SU-DHL-6 (cell line): ENCODE data around the gene CDK4.

Experiments used
- H2AFZ ChIP-seq: fragments of 200-600 bp; sonication (generic); 2 replicates; pipeline ENCODE4 v1.6.1; 2014; ENCODE audit warnings: low read depth, mild to moderate bottlenecking, moderate library complexity, mixed read lengths, antibody characterized with exemption, low read length; ENCODE audit not compliant: severe bottlenecking
- H3F3A ChIP-seq: fragments of 200-600 bp; shearing (Covaris generic); 2 replicates; pipeline ENCODE4 v1.6.0; 2016; ENCODE audit warnings: antibody characterized with exemption, mild to moderate bottlenecking; ENCODE audit not compliant: insufficient read depth
- H3K27ac ChIP-seq: fragments of 200-600 bp; sonication (generic); 2 replicates; pipeline ENCODE4 v1.5.1; 2016; ENCODE audit warnings: low read depth, mild to moderate bottlenecking, low read length, moderate library complexity, mixed read lengths
- H3K27me3 ChIP-seq: fragments of 200-600 bp; sonication (generic), shearing (Covaris generic); 2 replicates; pipeline ENCODE4 v1.6.0; 2014; ENCODE audit warnings: mild to moderate bottlenecking, low read length
- H3K36me3 ChIP-seq: fragments of 200-600 bp; sonication (generic); 2 replicates; pipeline ENCODE4 v1.6.1; 2014; ENCODE audit warnings: mild to moderate bottlenecking, low read length, mixed read lengths
- H3K4me2 ChIP-seq: fragments of 300-600, 200-600 bp; shearing (Covaris generic), sonication (generic); 2 replicates; pipeline ENCODE4 v1.6.0; 2014; ENCODE audit warnings: low read length, low read depth, mild to moderate bottlenecking; ENCODE audit not compliant: poor library complexity, severe bottlenecking
- H3K4me3 ChIP-seq: fragments of 200-600 bp; sonication (generic); 2 replicates; pipeline ENCODE4 v1.5.1; 2014; ENCODE audit warnings: antibody characterized with exemption, low read length, mild to moderate bottlenecking, mixed read lengths; ENCODE audit not compliant: insufficient read depth, poor library complexity, severe bottlenecking
- H3K79me2 ChIP-seq: fragments of 200-600 bp; sonication (generic); 2 replicates; pipeline ENCODE4 v1.6.1; 2014; ENCODE audit warnings: mild to moderate bottlenecking, low read length, moderate library complexity; ENCODE audit not compliant: insufficient read depth
- H3K9ac ChIP-seq: fragments of 200-600 bp; sonication (generic); 2 replicates; pipeline ENCODE4 v1.7.0; 2014; ENCODE audit warnings: mild to moderate bottlenecking, low read length
- H3K9me2 ChIP-seq: fragments of 200-600 bp; sonication (generic); replicated peaks from 2 replicates; pipeline ENCODE4 v1.6.1; 2014; ENCODE audit warnings: low read length; ENCODE audit not compliant: insufficient read depth
- H3K9me3 ChIP-seq: fragments of 200-600 bp; sonication (generic); 2 replicates; pipeline ENCODE4 v1.6.1; 2014; ENCODE audit warnings: low read length, mixed read lengths; ENCODE audit not compliant: insufficient read depth
- H4K20me1 ChIP-seq: fragments of 200-600 bp; sonication (generic); 2 replicates; pipeline ENCODE4 v1.6.1; 2014; ENCODE audit warnings: low read depth, mild to moderate bottlenecking, antibody characterized with exemption, low read length, moderate library complexity, mixed read lengths
- EZH2phosphoT487 ChIP-seq: fragments of 200-600 bp; sonication (generic), shearing (Covaris generic); conservative IDR thresholded peaks from 2 replicates; pipeline ENCODE4 v1.6.1; 2018; ENCODE audit warnings: mild to moderate bottlenecking, antibody characterized with exemption, low read length, moderate library complexity, mixed read lengths
- TF ChIP-seq, protein P1 (sequence below): fragments of 200-600 bp; sonication (generic); IDR thresholded peaks from one replicate; pipeline ENCODE4 v1.5.1; 2017; ENCODE audit warnings: antibody characterized with exemption, mild to moderate bottlenecking, low read length, moderate library complexity; ENCODE audit not compliant: insufficient read depth, poor library complexity, severe bottlenecking

Gene CDK4

DNA sequence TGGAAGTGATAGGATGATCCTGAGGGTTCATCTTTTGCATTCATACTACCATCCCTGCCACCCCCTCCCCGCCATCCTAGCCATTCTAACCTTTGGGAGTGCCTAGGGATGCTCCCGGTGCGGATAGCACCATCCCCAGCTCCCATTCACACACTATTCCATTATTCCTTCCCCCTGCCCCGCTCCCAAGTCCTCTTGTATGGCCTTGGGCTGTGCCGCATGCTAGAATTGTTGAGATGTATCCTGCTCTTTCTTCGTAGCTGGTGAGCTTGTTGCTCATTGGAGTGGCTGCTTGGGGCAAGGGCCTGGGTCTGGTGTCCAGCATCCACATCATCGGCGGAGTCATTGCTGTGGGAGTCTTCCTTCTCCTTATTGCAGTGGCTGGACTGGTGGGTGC, 6.6 kb downstream of the CDK4 start:
- TF ChIP-seq EZH2phosphoT487: no peak
- TF ChIP-seq, protein P1, sequence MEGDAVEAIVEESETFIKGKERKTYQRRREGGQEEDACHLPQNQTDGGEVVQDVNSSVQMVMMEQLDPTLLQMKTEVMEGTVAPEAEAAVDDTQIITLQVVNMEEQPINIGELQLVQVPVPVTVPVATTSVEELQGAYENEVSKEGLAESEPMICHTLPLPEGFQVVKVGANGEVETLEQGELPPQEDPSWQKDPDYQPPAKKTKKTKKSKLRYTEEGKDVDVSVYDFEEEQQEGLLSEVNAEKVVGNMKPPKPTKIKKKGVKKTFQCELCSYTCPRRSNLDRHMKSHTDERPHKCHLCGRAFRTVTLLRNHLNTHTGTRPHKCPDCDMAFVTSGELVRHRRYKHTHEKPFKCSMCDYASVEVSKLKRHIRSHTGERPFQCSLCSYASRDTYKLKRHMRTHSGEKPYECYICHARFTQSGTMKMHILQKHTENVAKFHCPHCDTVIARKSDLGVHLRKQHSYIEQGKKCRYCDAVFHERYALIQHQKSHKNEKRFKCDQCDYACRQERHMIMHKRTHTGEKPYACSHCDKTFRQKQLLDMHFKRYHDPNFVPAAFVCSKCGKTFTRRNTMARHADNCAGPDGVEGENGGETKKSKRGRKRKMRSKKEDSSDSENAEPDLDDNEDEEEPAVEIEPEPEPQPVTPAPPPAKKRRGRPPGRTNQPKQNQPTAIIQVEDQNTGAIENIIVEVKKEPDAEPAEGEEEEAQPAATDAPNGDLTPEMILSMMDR: no peak
- H4K20me1 ChIP-seq: no peaks in the 10 kb centered on the region
- H3K36me3 ChIP-seq: peaks cover 10% of the 10 kb centered on the region; the same call in 1 of the 2 replicates
- no peaks in the 10 kb centered on the region for H3K9me3 ChIP-seq
- H3K27ac ChIP-seq: peak overlapping the region; percentile 76
- H3K4me3 ChIP-seq: peak overlapping the region; percentile 68
- H3K4me2 ChIP-seq: peak overlapping the region; percentile 87
- peaks cover 12% of the 10 kb centered on the region for H3K79me2 ChIP-seq
- peaks cover 32% of the 10 kb centered on the region for H3F3A ChIP-seq
- H3K9me2 ChIP-seq: no peaks in the 10 kb centered on the region
- no peaks in the 10 kb centered on the region for H3K27me3 ChIP-seq
- H2AFZ ChIP-seq: no peak overlapping the region
- peak overlapping the region; percentile 74 for H3K9ac ChIP-seq

DNA sequence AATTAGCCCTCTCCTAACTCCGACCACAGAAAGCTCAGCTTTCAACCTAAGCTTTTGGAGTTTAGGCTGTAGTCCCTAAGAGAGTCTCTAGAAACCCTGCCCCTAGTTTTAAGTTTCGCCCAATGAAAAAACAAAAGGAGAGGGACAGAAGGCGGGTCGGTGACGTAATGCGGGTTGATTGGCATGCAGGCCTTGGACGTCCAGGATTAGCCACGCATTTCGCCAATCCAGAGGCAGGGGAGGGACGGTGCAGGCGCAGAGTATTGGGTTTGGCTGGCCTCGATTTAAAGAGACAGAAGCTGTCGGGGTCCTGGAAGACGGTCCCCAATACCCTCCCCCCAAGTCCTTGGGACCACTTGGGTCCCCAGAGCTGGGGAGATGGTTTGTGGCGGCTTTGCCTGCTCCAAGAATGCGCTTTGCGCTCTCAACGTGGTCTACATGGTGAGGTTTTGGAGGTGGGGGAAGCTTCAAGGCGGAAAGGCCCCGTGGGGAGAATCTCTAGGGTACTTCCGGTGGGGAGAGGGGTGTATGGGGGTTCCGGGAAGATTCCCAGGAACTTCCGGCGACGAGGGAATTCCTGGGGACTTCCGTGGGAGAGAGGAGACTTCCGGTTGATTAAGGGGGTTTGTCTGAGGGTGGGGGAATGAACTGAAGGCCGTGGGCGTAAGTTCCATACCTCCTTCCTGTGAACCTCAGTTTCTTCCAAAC, 7.2 kb downstream of the CDK4 start, which contains the start of gene TSPAN31:
TSPAN31 (plus strand) TSS at position 263 of the 708 bp plus-strand sequence; CDS start at position 379, 116 bp downstream.
- H2AFZ ChIP-seq: peak within 1 kb of the TSS; percentile 60

DNA sequence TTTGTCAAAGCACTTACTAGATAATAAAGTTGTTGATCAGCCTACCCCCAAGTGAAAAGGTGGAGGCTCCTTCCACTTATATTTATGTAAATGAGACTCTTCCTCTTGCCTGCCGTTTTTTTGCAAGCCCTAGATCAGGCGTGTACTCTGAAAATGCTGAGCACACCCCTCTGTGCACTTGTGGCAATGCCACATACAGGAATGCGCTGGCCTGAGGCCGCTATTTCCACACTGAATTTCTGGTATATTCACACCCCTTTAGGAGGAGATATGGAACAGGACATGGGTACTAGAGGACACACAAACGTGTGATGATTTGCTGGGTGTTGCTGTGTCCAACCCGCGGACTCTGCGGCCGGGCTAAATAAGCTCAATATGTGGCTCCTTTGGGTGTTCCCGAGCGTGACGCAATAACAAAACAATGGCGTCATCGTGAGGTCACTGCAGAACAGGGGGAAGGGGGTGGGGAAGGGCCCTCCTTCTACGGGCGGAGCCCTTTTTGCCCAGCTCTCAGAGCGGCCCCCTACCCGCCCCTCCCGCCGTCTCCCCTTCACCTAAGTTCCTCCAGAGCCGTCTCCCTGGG, 7.8 kb downstream of the CDK4 start:
- H3K4me3 ChIP-seq: peak overlapping the region; percentile 68
- peak overlapping the region; percentile 60 for H2AFZ ChIP-seq
- H3K36me3 ChIP-seq: peaks cover 10% of the 10 kb centered on the region; the same call in 1 of the 2 replicates

More for the DNA sequence above, 7.2 kb downstream of the CDK4 start, which contains the start of gene TSPAN31:
- H3K79me2 ChIP-seq: peaks cover 11% of the 10 kb centered on the region
- peaks cover 32% of the 10 kb centered on the region for H3F3A ChIP-seq
- no peaks in the 10 kb centered on the region for H3K9me3 ChIP-seq
- peak within 1 kb of the TSS; percentile 76 for H3K27ac ChIP-seq
- H3K4me3 ChIP-seq: peak within 1 kb of the TSS; percentile 68
- H3K27me3 ChIP-seq: no peaks in the 10 kb centered on the region
- H3K4me2 ChIP-seq: peak within 1 kb of the TSS; percentile 87
- H4K20me1 ChIP-seq: no peaks in the 10 kb centered on the region
- TF ChIP-seq, protein P1: no peak
- no peak for TF ChIP-seq EZH2phosphoT487
- H3K9ac ChIP-seq: peak within 1 kb of the TSS; percentile 74
- H3K9me2 ChIP-seq: no peaks in the 10 kb centered on the region
- peaks cover 10% of the 10 kb centered on the region; the same call in 1 of the 2 replicates for H3K36me3 ChIP-seq

More for the DNA sequence above, 7.8 kb downstream of the CDK4 start:
- TF ChIP-seq, protein P1: no peak
- TF ChIP-seq EZH2phosphoT487: no peak
- Histone ChIP-seq H3K79me2 (peaks cover 11% of the 10 kb centered on the region), H3K9me3 (no peaks in the 10 kb centered on the region), H3K9me2 (no peaks in the 10 kb centered on the region), H3K9ac (peak overlapping the region; percentile 74), H3F3A (peaks cover 32% of the 10 kb centered on the region), H3K27ac (peak overlapping the region; percentile 23; the same call in 1 of the 2 replicates), H3K27me3 (no peaks in the 10 kb centered on the region), H3K4me2 (peak overlapping the region; percentile 87), H4K20me1 (no peaks in the 10 kb centered on the region)
